Right lobe of liver (tissue), 6 donors: ENCODE measurements around the gene TIFAB. TPM values are rescaled to one million over a fixed set of nuclear protein-coding genes. Genes with fewer than 3 reads are reported as not detected.
A peak's percentile ranks its signal among the peaks of the same experiment; 100 is the strongest.

Experiments used
- ATAC-seq, 4 donors: fragments of 200-7000 bp; cut with Tn5 transposase; one replicate each; pipeline ENCODE4 v1.9.1; 2020; ENCODE audit warnings: mild to moderate bottlenecking in 4 of 4, moderate library complexity in 4 of 4
- DNase-seq, 3 donors: peaks; one replicate each; pipeline ENCODE4 v3.0.0-alpha.2; 2020
- H3K27ac ChIP-seq, 3 donors: fragments of 200-600 bp; one replicate each; pipeline ENCODE4 v1.8.0; 2022
- H3K27me3 ChIP-seq, 2 donors: fragments of 200-600 bp; one replicate each; pipeline ENCODE4 v1.8.0; 2022
- H3K36me3 ChIP-seq, 4 donors: fragments of 200-600 bp; sonication (generic) in 1 of 4; one replicate each; pipeline versions ENCODE4 v1.5.1 to v1.8.0; 2017 to 2022; ENCODE audit warnings: control low read depth in 1 of 4
- H3K4me1 ChIP-seq, 4 donors: fragments of 200-600 bp; sonication (generic) in 1 of 4; one replicate each; pipeline versions ENCODE4 v1.5.1 to v1.8.0; 2017 to 2022; ENCODE audit warnings: control low read depth in 1 of 4
- H3K4me3 ChIP-seq, 3 donors: fragments of 200-600 bp; one replicate each; pipeline ENCODE4 v1.8.0; 2022
- H3K9me3 ChIP-seq, 4 donors: fragments of 200-600 bp; sonication (generic) in 1 of 4; one replicate each; pipeline versions ENCODE4 v1.5.1 to v1.8.0; 2017 to 2022; ENCODE audit warnings: control low read depth in 1 of 4
- CTCF ChIP-seq, 4 donors: fragments of 200-600 bp in 3 of 4; fragments of 450-650 bp in 1 of 4; IDR thresholded peaks; one replicate each; pipeline versions ENCODE4 v1.5.1 to v1.8.0; 2016 to 2022; ENCODE audit warnings: antibody characterized with exemption in 4 of 4, mild to moderate bottlenecking in 2 of 4
- POLR2A ChIP-seq: fragments of 450-650 bp; IDR thresholded peaks from one replicate; pipeline ENCODE4 v1.6.1; 2017; ENCODE audit warnings: antibody characterized with exemption, mild to moderate bottlenecking
- WGBS: methylation state at CpG from one replicate; pipeline ENCODE4 v1.1.6; 2018; ENCODE audit warnings: low coverage, low lambda C conversion rate; ENCODE audit not compliant: insufficient coverage; ENCODE audit errors: missing lambda C conversion rate; 5-methylcytosine and 5-hydroxymethylcytosine counted together
- intact Hi-C, 2 donors: fragments of 100-400 bp; cut with DNase I; formaldehyde crosslinking; loops; one replicate each; pipeline versions ENCODE4 v1.11.2 to v1.14.1; 2022
- total RNA-seq, 6 experiments: library from RNA; depleted of rRNA in 2 of 6; stranded (reverse); fragments of >200 nt in 2 of 6; fragmentation: NEBNext Ultra II Directional in 3 of 6; extraction: Animal tissue kit (Norgen Biotek cat#: 25700) in 3 of 6; gene quantifications; one replicate each; pipeline versions ENCODE4 v1.1.0 to v1.2.4, GENCODE V29; 2016 to 2023
- donor health status: DM: no; HTN: yes; CAD: no.
- donor health status: DM: no; HTN: no; CAD: no.
- donor health status: DM: no; HTN: no; CAD: no.
- donor health status: DM: no; HTN: yes; CAD: no.
- donor health status: DM: no; HTN: yes; CAD: no.

TIFAB gene
- total RNA-seq, 6 experiments from 2014 or later, result 0.05 to 0.09 TPM; not detected in 4

- no peak for TF ChIP-seq POLR2A
- TF ChIP-seq CTCF (IDR thresholded peaks at IDR 0.05), result no peak
- no peaks in the 10 kb centered on the region for H3K9me3 ChIP-seq
- no peak overlapping the region for H3K4me3 ChIP-seq
- intact Hi-C loops, result no loop called here
- H3K27ac ChIP-seq, result no peak overlapping the region
- H3K27me3 ChIP-seq, result peaks cover 0 to 29% of the 10 kb centered on the region in 2 donors
- ATAC-seq, result no peak
- no peak for DNase-seq
- peaks cover 0 to 21% (median 0%) of the 10 kb centered on the region in 4 donors for H3K4me1 ChIP-seq
- WGBS, result 9% methylated on average over 13 of the region's 49 CpGs
- no peaks in the 10 kb centered on the region for H3K36me3 ChIP-seq
Observed at GRCh38 chr5:135490245-135491037, 38.3 kb upstream of the TIFAB start.

- intact Hi-C loops, result no loop called here
- peaks cover 0 to 29% of the 10 kb centered on the region in 2 donors for H3K27me3 ChIP-seq
Observed at GRCh38 chr5:135489466-135490244, 37.5 kb upstream of the TIFAB start.

GRCh38 chr5:135488727-135489465 is 36.7 kb upstream of the TIFAB start:
- DNase-seq, result no peak
- WGBS, result under 1% methylated on average over 21 of the region's 44 CpGs
- ATAC-seq, result no peak
- H3K27me3 ChIP-seq, result peaks cover 0 to 29% of the 10 kb centered on the region in 2 donors
- TF ChIP-seq CTCF (IDR thresholded peaks at IDR 0.05) (no peak), POLR2A (no peak)
- H3K4me1 ChIP-seq, result peaks cover 0 to 21% (median 0%) of the 10 kb centered on the region in 4 donors
- H3K9me3 ChIP-seq, result no peaks in the 10 kb centered on the region
- H3K36me3 ChIP-seq, result no peaks in the 10 kb centered on the region
- H3K4me3 ChIP-seq, result no peak overlapping the region
- intact Hi-C loops, result no loop called here
- H3K27ac ChIP-seq, result no peak overlapping the region

More at GRCh38 chr5:135489466-135490244, 37.5 kb upstream of the TIFAB start:
- no peak overlapping the region for H3K27ac ChIP-seq
- no peaks in the 10 kb centered on the region for H3K36me3 ChIP-seq
- WGBS, result 4% methylated on average over 30 of the region's 53 CpGs
- H3K4me1 ChIP-seq, result peaks cover 0 to 21% (median 0%) of the 10 kb centered on the region in 4 donors
- no peak overlapping the region for H3K4me3 ChIP-seq
- no peaks in the 10 kb centered on the region for H3K9me3 ChIP-seq
- TF ChIP-seq CTCF (IDR thresholded peaks at IDR 0.05), result no peak
- TF ChIP-seq POLR2A, result no peak
- DNase-seq (no peak), ATAC-seq (peak in 1 of 4 donors; percentile 27)

GRCh38 chr5:135487839-135488514 is 35.8 kb upstream of the TIFAB start:
- H3K9me3 ChIP-seq, result no peaks in the 10 kb centered on the region
- no peak for DNase-seq
- H3K27ac ChIP-seq, result no peak overlapping the region
- no peak overlapping the region for H3K4me3 ChIP-seq
- ATAC-seq, result no peak
- H3K36me3 ChIP-seq, result no peaks in the 10 kb centered on the region
- peaks cover 0 to 21% (median 0%) of the 10 kb centered on the region in 4 donors for H3K4me1 ChIP-seq
- 26% methylated on average over 5 of the region's 11 CpGs for WGBS
- H3K27me3 ChIP-seq, result peaks cover 0 to 29% of the 10 kb centered on the region in 2 donors
- TF ChIP-seq POLR2A (no peak), CTCF (IDR thresholded peaks at IDR 0.05) (no peak)
- intact Hi-C loops, result no loop called here
